ENCODE data around the gene SLC66A3.

The SLC66A3 gene

GRCh38 chr2:11132036-11132671, 23.1 kb upstream of the SLC66A3 start:
- Histone ChIP-seq H3K9me3 (ENCODE audit: insufficient read depth, low read length) (no peaks in the 10 kb centered on the region), H3K9ac (ENCODE audit: low read length) (peak overlapping the region; percentile 87), H3K4me2 (ENCODE audit: low read length) (peak overlapping the region; percentile 98), H4K20me1 (ENCODE audit: insufficient read depth, low read length) (no peaks in the 10 kb centered on the region), H3K27ac (ENCODE audit: low read length) (peak overlapping the region; percentile 25; the same call in 1 of the 2 replicates), H3K4me3 (ENCODE audit: low read length) (peak overlapping the region; percentile 86), H3K4me1 (ENCODE audit: low read length) (peaks cover 26% of the 10 kb centered on the region), H2AFZ (ENCODE audit: low read depth, low read length) (peak overlapping the region; percentile 97), H3K36me3 (replicated peaks; ENCODE audit: low read depth, low read length) (no peaks in the 10 kb centered on the region), H3K27me3 (ENCODE audit: low read depth, low read length) (no peaks in the 10 kb centered on the region), H3K79me2 (ENCODE audit: low read length) (no peaks in the 10 kb centered on the region)
- TF ChIP-seq CTCF (IDR thresholded peaks at IDR 0.05; ENCODE audit: low read depth, low read length) (no peak), EZH2phosphoT487 (IDR thresholded peaks at IDR 0.05; ENCODE audit: low read depth) (no peak)

- TF ChIP-seq CTCF (IDR thresholded peaks at IDR 0.05; ENCODE audit: low read depth, low read length): no peak
- no peak for TF ChIP-seq EZH2phosphoT487 (IDR thresholded peaks at IDR 0.05; ENCODE audit: low read depth)
- H4K20me1 ChIP-seq (ENCODE audit: insufficient read depth, low read length): no peaks in the 10 kb centered on the region
- H3K9ac ChIP-seq (ENCODE audit: low read length): peak overlapping the region; percentile 87
- H3K4me1 ChIP-seq (ENCODE audit: low read length): peaks cover 26% of the 10 kb centered on the region
- peak overlapping the region; percentile 97 for H2AFZ ChIP-seq (ENCODE audit: low read depth, low read length)
- no peaks in the 10 kb centered on the region for H3K27me3 ChIP-seq (ENCODE audit: low read depth, low read length)
- H3K79me2 ChIP-seq (ENCODE audit: low read length): no peaks in the 10 kb centered on the region
- H3K9me3 ChIP-seq (ENCODE audit: insufficient read depth, low read length): no peaks in the 10 kb centered on the region
- H3K36me3 ChIP-seq (replicated peaks; ENCODE audit: low read depth, low read length): no peaks in the 10 kb centered on the region
- peak overlapping the region; percentile 86 for H3K4me3 ChIP-seq (ENCODE audit: low read length)
- H3K27ac ChIP-seq (ENCODE audit: low read length): no peak overlapping the region
- H3K4me2 ChIP-seq (ENCODE audit: low read length): peak overlapping the region; percentile 98
Observed at GRCh38 chr2:11133238-11133935, 21.9 kb upstream of the SLC66A3 start.

- peaks cover 26% of the 10 kb centered on the region for H3K4me1 ChIP-seq (ENCODE audit: low read length)
- no peak overlapping the region for H3K4me2 ChIP-seq (ENCODE audit: low read length)
- H3K9me3 ChIP-seq (ENCODE audit: insufficient read depth, low read length): no peaks in the 10 kb centered on the region
- no peaks in the 10 kb centered on the region for H3K36me3 ChIP-seq (replicated peaks; ENCODE audit: low read depth, low read length)
- TF ChIP-seq EZH2phosphoT487 (IDR thresholded peaks at IDR 0.05; ENCODE audit: low read depth): no peak
- TF ChIP-seq CTCF (IDR thresholded peaks at IDR 0.05; ENCODE audit: low read depth, low read length): no peak
- H4K20me1 ChIP-seq (ENCODE audit: insufficient read depth, low read length): no peaks in the 10 kb centered on the region
- H3K9ac ChIP-seq (ENCODE audit: low read length): no peak overlapping the region
- no peak overlapping the region for H2AFZ ChIP-seq (ENCODE audit: low read depth, low read length)
- H3K79me2 ChIP-seq (ENCODE audit: low read length): no peaks in the 10 kb centered on the region
- H3K27me3 ChIP-seq (ENCODE audit: low read depth, low read length): no peaks in the 10 kb centered on the region
- no peak overlapping the region for H3K27ac ChIP-seq (ENCODE audit: low read length)
- H3K4me3 ChIP-seq (ENCODE audit: low read length): no peak overlapping the region
Observed at GRCh38 chr2:11133936-11134320, 21.3 kb upstream of the SLC66A3 start.

- Histone ChIP-seq H3K36me3 (replicated peaks; ENCODE audit: low read depth, low read length) (no peaks in the 10 kb centered on the region), H4K20me1 (ENCODE audit: insufficient read depth, low read length) (no peaks in the 10 kb centered on the region), H3K4me3 (ENCODE audit: low read length) (no peak overlapping the region), H3K4me2 (ENCODE audit: low read length) (no peak overlapping the region), H3K27ac (ENCODE audit: low read length) (no peak overlapping the region), H3K79me2 (ENCODE audit: low read length) (no peaks in the 10 kb centered on the region), H2AFZ (ENCODE audit: low read depth, low read length) (no peak overlapping the region), H3K9me3 (ENCODE audit: insufficient read depth, low read length) (no peaks in the 10 kb centered on the region), H3K4me1 (ENCODE audit: low read length) (peaks cover 26% of the 10 kb centered on the region), H3K9ac (ENCODE audit: low read length) (no peak overlapping the region), H3K27me3 (ENCODE audit: low read depth, low read length) (no peaks in the 10 kb centered on the region)
- no peak for TF ChIP-seq CTCF (IDR thresholded peaks at IDR 0.05; ENCODE audit: low read depth, low read length)
- TF ChIP-seq EZH2phosphoT487 (IDR thresholded peaks at IDR 0.05; ENCODE audit: low read depth): no peak
Observed at GRCh38 chr2:11134349-11134748, 20.9 kb upstream of the SLC66A3 start.

All from OCI-LY3 (cell line).